Measurements from ENCODE around the gene SRSF5. TPM values are rescaled to one million over a fixed set of nuclear protein-coding genes. Genes with fewer than 3 reads are reported as not detected.
A peak's percentile ranks its signal among the peaks of the same experiment; 100 is the strongest.
"Not testable (repeated sequence)": the region's sequence is repeated elsewhere in the genome, so short reads cannot be mapped to it uniquely, and the experiment has no call there.

SRSF5 gene
- total and polyA plus RNA-seq, 5 donors: 210 to 279 (median 250) TPM

DNA sequence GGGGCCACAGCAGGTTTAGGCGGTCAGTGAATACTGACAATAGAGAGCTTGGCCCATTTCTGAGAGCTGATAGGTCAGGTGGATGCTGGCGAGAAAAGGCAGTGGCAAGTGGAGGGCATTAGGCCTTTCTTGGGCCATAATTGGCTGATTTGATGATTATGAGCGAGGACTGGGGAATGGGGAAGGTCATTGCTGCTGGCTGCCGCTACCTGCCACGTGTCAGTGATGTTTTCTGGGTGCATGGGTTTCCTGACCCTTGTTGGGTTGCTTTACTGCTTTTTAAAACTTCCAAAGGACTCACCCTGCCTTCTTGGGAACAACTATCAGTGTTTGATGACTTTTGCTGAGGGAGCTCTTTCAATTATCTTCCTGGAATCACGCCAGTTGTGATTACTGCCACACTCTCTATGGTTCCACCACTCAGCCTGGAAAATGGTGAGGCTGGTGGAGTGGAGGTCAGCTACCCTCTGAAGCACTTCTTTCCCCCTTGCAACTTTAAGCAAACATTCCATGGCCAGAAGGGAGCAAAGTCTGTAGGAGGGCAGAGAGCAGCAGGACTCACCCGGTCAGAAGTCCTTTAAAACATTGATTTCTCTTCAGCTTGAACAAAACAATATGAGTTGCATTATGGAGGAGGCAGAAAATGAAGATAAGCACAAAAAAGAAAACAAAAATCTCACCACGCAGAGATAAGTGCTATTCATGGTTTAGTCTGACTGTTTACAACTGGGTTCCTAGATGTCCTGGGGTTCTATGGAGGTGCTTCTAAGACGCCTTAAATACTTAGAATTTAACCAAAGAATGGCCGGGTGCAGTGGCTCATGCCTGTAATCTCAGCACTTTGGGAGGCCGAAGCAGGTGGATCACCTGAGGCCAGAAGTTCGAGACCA, 42.2 kb downstream of the SRSF5 start:
- H3K4me1 ChIP-seq (ENCODE audit: control insufficient read depth, insufficient read depth, low read length): no peaks in the 10 kb centered on the region
- no peak for ATAC-seq
- no peak overlapping the region for H3K27ac ChIP-seq (ENCODE audit: low read length)
- intact Hi-C loops (cut with DNase I): no loop called here
- WGBS: 75% methylated on average over 12 of the region's 12 CpGs
- no peaks in the 10 kb centered on the region for H3K27me3 ChIP-seq (ENCODE audit: control insufficient read depth, insufficient read depth)
- no peaks in the 10 kb centered on the region for H3K9me3 ChIP-seq (ENCODE audit: control insufficient read depth, low read length)
- no peak for DNase-seq
- no peak overlapping the region for H3K4me3 ChIP-seq (ENCODE audit: low read length)

DNA sequence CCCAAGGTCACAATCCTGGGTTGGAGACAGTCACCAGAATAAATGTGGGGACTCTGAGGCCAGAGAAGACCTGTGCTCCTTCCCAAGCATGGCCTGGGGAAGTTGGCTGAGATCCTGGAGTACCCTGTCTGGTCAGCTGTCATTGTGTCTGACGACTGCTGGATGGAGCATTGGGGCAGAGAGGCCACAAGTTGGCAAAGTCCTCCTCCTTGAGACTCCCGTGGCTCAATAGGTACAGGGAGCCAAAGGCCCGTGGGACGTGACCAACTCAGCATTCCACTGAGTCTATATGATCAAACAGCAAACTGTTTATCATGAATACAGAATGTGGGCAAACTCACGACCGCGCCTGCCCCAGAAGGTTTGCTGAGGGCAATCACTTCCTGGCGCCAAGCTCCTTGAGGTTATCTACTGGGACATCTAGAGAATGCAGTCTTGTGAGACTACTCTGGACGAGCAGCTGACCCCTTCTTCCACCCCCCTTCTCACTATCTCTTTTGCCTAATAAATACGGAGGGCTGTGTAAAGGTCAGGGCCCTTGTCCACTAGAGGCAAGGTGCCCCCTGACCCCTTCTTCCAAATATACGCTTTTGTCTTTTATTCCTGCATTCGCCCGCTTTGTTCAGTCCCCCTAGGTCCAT, 44.4 kb downstream of the SRSF5 start:
- no peaks in the 10 kb centered on the region for H3K4me1 ChIP-seq (ENCODE audit: control insufficient read depth, insufficient read depth, low read length)
- WGBS: 77% methylated on average over 13 of the region's 13 CpGs
- intact Hi-C loops (cut with DNase I): loop anchor here in 1 of 4 donors (10.0 kb wide), 1 partner anchor 503 kb away; no protein-coding TSS in a partner anchor

DNA sequence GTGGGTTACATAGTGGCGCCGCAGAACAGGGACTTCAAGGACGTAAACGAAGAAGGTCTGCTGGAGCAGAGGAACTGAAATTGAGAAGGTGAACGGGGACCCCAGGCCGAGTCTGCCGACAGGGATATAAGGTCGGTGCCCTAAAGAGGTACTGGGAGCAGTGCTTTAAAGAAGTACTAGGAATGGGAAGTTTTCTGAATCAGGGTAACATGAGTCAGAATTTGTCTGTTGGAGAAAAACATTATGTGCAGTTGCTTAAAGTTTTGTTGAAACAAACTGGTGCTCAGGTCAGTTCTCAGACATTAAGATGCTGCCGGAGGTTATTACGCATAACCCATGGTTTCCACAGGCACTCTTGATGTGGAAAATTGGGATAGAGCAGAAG, 44.9 kb downstream of the SRSF5 start:
- H3K4me1 ChIP-seq (ENCODE audit: control insufficient read depth, insufficient read depth, low read length): no peaks in the 10 kb centered on the region
- H3K27ac ChIP-seq (ENCODE audit: low read length): no peak overlapping the region
- ATAC-seq (no peak), DNase-seq (no peak)
- 90% methylated on average over 10 of the region's 10 CpGs for WGBS
- intact Hi-C loops (cut with DNase I): loop anchor here in 1 of 4 donors (10.0 kb wide), 1 partner anchor 503 kb away; no protein-coding TSS in a partner anchor
- no peaks in the 10 kb centered on the region for H3K27me3 ChIP-seq (ENCODE audit: control insufficient read depth, insufficient read depth)
- no peak overlapping the region for H3K4me3 ChIP-seq (ENCODE audit: low read length)
- H3K9me3 ChIP-seq (ENCODE audit: control insufficient read depth, low read length): no peaks in the 10 kb centered on the region

More for the DNA sequence above, 44.4 kb downstream of the SRSF5 start:
- DNase-seq (no peak), ATAC-seq (no peak)
- Histone ChIP-seq H3K4me3 (ENCODE audit: low read length) (no peak overlapping the region), H3K9me3 (ENCODE audit: control insufficient read depth, low read length) (no peaks in the 10 kb centered on the region), H3K27me3 (ENCODE audit: control insufficient read depth, insufficient read depth) (no peaks in the 10 kb centered on the region), H3K27ac (ENCODE audit: low read length) (no peak overlapping the region)

DNA sequence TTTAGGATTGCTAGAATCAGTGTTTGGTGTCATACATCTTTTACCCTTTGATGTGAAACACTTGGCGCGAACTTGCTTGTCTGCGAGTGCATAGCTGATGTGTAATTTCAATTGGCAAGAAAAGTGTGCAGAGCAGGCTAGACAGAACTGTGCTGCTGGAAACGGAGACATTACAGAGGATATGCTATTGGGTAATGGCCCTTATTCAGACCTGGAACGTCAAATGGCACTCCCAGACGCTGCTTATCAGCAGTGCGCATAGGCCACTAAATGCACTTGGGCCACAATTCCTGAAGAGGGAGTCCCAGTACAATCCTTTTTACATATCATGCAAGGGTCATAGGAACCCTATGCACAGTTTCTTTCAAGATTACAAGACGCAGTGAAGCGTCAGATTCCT, 45.8 kb downstream of the SRSF5 start:
- H3K27me3 ChIP-seq (ENCODE audit: control insufficient read depth, insufficient read depth): no peaks in the 10 kb centered on the region
- no peak overlapping the region for H3K27ac ChIP-seq (ENCODE audit: low read length)
- whole genome bisulfite sequencing: 68% methylated on average over 9 of the region's 9 CpGs
- ATAC-seq (no peak), DNase-seq (no peak)
- H3K4me1 ChIP-seq (ENCODE audit: control insufficient read depth, insufficient read depth, low read length): no peaks in the 10 kb centered on the region
- no peak overlapping the region for H3K4me3 ChIP-seq (ENCODE audit: low read length)
- H3K9me3 ChIP-seq (ENCODE audit: control insufficient read depth, low read length): no peaks in the 10 kb centered on the region
- intact Hi-C loops (cut with DNase I): loop anchor here in 1 of 4 donors (10.0 kb wide), 1 partner anchor 502 kb away; no protein-coding TSS in a partner anchor

DNA sequence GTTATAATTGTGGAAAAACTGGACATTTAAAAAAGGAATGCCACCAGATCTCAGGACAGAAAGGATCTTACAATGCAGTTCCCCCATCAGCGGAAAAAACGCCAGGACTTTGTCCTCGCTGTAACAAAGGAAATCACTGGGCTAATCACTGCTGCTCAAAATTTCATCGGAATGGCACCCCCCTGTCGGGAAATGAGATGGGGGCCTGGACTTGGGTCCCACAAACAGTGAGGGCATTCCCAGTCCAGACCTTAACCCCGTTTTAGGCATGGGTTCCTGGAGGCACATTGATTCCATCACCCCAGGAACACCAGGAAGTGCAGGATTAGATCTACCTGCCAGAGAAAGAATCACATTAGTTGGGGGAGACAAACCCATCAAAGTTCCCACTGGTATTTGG, 46.4 kb downstream of the SRSF5 start:
- not testable (repeated sequence) for ATAC-seq; H3K27me3 ChIP-seq (ENCODE audit: control insufficient read depth, insufficient read depth); H3K4me1 ChIP-seq (ENCODE audit: control insufficient read depth, insufficient read depth, low read length); H3K9me3 ChIP-seq (ENCODE audit: control insufficient read depth, low read length); DNase-seq; H3K27ac ChIP-seq (ENCODE audit: low read length); H3K4me3 ChIP-seq (ENCODE audit: low read length)
- 82% methylated on average over 6 of the region's 6 CpGs for WGBS
- intact Hi-C loops (cut with DNase I): loop anchor here in 1 of 4 donors (10.0 kb wide), 1 partner anchor 501 kb away; no protein-coding TSS in a partner anchor

DNA sequence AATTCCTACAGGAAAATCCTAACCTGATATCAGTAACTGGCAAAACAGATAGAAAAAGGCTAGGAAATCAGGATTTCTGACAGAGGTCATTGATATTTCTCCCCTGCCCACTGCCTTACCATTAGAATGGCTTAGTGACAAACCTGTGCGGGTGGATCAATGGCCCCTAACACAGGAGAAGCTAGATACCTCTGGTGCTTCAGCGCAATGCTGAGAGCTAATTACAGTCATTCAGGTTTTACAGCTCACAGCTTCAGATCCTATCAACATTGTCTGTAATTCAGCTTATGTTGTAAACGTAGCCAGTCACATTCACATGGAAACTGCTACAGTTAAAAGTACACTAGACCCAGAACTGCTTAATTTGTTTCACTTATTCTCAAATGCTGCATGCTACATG, 47.5 kb downstream of the SRSF5 start:
- no peaks in the 10 kb centered on the region for H3K9me3 ChIP-seq (ENCODE audit: control insufficient read depth, low read length)
- no peaks in the 10 kb centered on the region for H3K27me3 ChIP-seq (ENCODE audit: control insufficient read depth, insufficient read depth)
- H3K4me3 ChIP-seq (ENCODE audit: low read length): no peak overlapping the region
- ATAC-seq (no peak), DNase-seq (no peak)
- H3K27ac ChIP-seq (ENCODE audit: low read length): no peak overlapping the region
- WGBS: 73% methylated on average over 3 of the region's 3 CpGs
- H3K4me1 ChIP-seq (ENCODE audit: control insufficient read depth, insufficient read depth, low read length): no peaks in the 10 kb centered on the region
- intact Hi-C loops (cut with DNase I): loop anchor here in 1 of 4 donors (10.0 kb wide), 1 partner anchor 500 kb away; no protein-coding TSS in a partner anchor

DNA sequence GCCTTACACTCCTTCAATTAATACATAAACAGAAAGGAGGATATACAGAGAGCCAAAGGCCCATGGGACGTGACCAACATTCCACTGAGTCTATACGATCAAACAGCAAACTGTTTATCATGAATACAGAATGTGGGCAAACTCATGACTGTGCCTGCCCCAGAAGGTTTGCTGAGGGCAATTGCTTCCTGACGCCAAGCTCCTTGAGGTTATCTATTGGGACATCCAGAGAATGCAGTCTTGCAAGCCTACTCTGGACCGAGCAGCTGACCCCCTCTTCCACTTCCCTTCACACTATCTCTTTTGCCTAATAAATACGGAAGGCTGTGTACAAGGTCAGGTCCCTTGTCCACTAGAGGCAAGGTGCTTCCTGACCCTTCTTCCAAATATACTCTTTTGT, 48.6 kb downstream of the SRSF5 start:
- intact Hi-C loops (cut with DNase I): loop anchor here in 1 of 4 donors (10.0 kb wide), 1 partner anchor 499 kb away; no protein-coding TSS in a partner anchor
- Histone ChIP-seq H3K4me1 (ENCODE audit: control insufficient read depth, insufficient read depth, low read length) (no peaks in the 10 kb centered on the region), H3K4me3 (ENCODE audit: low read length) (no peak overlapping the region), H3K27ac (ENCODE audit: low read length) (no peak overlapping the region), H3K27me3 (ENCODE audit: control insufficient read depth, insufficient read depth) (no peaks in the 10 kb centered on the region), H3K9me3 (ENCODE audit: control insufficient read depth, low read length) (no peaks in the 10 kb centered on the region)
- DNase-seq (no peak), ATAC-seq (no peak)
- WGBS: 39% methylated on average over 5 of the region's 5 CpGs

DNA sequence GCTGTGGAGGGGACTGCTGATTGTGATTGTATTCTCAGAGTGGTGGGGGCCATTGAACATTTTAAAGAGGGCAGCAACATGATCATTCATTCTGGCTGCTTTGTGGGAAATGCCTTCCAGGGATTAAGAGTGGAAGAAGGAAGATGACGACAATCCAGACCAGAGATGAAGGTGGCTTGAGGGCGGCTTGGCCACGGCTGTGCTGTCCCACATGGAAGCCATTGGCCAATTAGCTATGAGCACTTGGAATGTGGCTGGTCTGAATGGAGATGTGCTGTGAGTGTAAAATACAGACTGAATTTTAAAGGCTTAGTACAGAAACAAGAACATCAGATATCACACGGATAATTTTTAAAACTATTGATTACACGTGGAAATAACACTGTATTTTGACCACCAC, 49.3 kb downstream of the SRSF5 start:
- H3K27ac ChIP-seq (ENCODE audit: low read length): no peak overlapping the region
- intact Hi-C loops (cut with DNase I): loop anchor here in 1 of 4 donors (10.0 kb wide), 1 partner anchor 499 kb away; no protein-coding TSS in a partner anchor
- WGBS: 71% methylated on average over 5 of the region's 5 CpGs
- H3K27me3 ChIP-seq (ENCODE audit: control insufficient read depth, insufficient read depth): no peaks in the 10 kb centered on the region
- H3K9me3 ChIP-seq (ENCODE audit: control insufficient read depth, low read length): no peaks in the 10 kb centered on the region
- ATAC-seq (no peak), DNase-seq (no peak)
- H3K4me3 ChIP-seq (ENCODE audit: low read length): no peak overlapping the region
- H3K4me1 ChIP-seq (ENCODE audit: control insufficient read depth, insufficient read depth, low read length): no peaks in the 10 kb centered on the region

DNA sequence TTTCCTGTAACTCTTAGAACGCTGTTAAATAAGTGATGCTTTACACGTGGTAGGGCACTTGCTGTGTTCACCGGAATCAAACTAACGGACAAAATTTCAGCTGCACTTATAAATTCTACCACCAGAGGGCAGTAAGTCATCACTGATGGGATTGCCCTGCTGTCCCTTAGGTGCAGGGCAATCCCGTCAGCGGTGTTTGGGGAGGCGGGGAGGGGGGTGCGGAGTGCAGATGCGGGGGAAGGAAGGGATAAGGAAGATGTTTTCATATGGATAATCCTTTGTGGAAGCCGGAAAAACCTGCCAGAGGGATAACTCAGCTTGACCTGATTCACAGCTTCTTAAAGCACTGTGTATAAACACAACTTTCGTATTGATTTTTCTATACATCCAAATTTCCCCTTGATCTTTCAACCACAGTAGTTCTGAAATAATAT, 51.8 kb downstream of the SRSF5 start:
- Histone ChIP-seq H3K4me3 (ENCODE audit: low read length) (no peak overlapping the region), H3K27me3 (ENCODE audit: control insufficient read depth, insufficient read depth) (no peaks in the 10 kb centered on the region), H3K9me3 (ENCODE audit: control insufficient read depth, low read length) (no peaks in the 10 kb centered on the region), H3K4me1 (ENCODE audit: control insufficient read depth, insufficient read depth, low read length) (no peaks in the 10 kb centered on the region), H3K27ac (ENCODE audit: low read length) (no peak overlapping the region)
- 8% methylated on average over 11 of the region's 11 CpGs for WGBS
- intact Hi-C loops (cut with DNase I): loop anchor here (1.0 to 10.0 kb wide), 4 partner anchors 208 to 496 kb away; no protein-coding TSS in a partner anchor
- peak; percentile 33 to 82 for ATAC-seq
- DNase-seq: peak; percentile 22 to 66 (median 62)

DNA sequence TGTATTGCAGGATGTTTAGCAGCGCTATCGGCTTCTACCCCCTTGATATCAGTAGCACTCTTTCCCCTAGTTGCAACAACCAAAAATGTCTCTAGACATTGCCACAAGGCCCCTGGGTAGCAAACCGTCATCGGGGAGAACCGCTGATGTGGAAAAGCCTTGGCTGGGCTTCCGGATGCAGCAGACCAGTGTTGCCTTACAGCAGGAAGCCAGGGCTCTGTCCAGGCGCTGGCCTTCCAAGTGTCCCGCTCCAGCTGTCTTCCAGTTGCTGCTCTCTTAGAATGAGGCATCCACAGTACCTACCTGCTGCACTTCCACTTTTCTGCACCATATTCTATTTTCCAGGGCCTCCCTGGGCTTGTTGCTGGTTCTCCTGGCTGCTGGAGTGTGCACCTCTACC, 52.7 kb downstream of the SRSF5 start:
- intact Hi-C loops (cut with DNase I): loop anchor here (1.0 to 10.0 kb wide), 4 partner anchors 207 to 495 kb away; no protein-coding TSS in a partner anchor
- WGBS: 61% methylated on average over 8 of the region's 8 CpGs
- Histone ChIP-seq H3K27me3 (ENCODE audit: control insufficient read depth, insufficient read depth) (no peaks in the 10 kb centered on the region), H3K27ac (ENCODE audit: low read length) (no peak overlapping the region), H3K9me3 (ENCODE audit: control insufficient read depth, low read length) (no peaks in the 10 kb centered on the region), H3K4me1 (ENCODE audit: control insufficient read depth, insufficient read depth, low read length) (no peaks in the 10 kb centered on the region), H3K4me3 (ENCODE audit: low read length) (no peak overlapping the region)
- DNase-seq: no peak
- peak in 1 of 2 donors; percentile 18 for ATAC-seq

DNA sequence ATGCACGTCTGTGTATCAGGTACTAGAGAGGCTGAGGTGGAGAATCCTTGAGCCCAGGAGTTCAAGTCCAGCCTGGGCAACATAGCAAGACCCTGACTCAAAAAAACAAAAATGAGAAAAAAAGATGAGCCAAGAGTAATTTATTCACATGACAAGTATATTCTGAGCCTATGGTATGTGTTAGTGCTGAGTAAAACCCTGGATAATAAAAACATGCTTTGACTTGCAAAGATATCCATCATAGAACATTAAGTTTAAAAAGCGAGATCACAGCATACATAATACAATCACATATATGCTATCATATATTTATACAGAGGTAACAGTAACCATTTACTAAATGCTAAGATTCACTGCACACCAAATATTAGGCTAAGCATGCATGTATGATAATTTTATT, 54.0 kb downstream of the SRSF5 start:
- 68% methylated on average over 2 of the region's 2 CpGs for WGBS
- ATAC-seq: no peak
- intact Hi-C loops (cut with DNase I): no loop called here
- Histone ChIP-seq H3K27me3 (ENCODE audit: control insufficient read depth, insufficient read depth) (no peaks in the 10 kb centered on the region), H3K4me3 (ENCODE audit: low read length) (no peak overlapping the region), H3K27ac (ENCODE audit: low read length) (no peak overlapping the region), H3K4me1 (ENCODE audit: control insufficient read depth, insufficient read depth, low read length) (no peaks in the 10 kb centered on the region), H3K9me3 (ENCODE audit: control insufficient read depth, low read length) (peaks cover 2% of the 10 kb centered on the region)
- DNase-seq: no peak
